Measurements from ENCODE around the gene TMEM151B. TPM values are rescaled to one million over a fixed set of nuclear protein-coding genes. Genes with fewer than 3 reads are reported as not detected.

Gene TMEM151B
- total and polyA plus RNA-seq, 2 of the 13 experiments (the other 11 are each of a cell fraction or from before 2014, with no cell fraction given) = not detected

DNA sequence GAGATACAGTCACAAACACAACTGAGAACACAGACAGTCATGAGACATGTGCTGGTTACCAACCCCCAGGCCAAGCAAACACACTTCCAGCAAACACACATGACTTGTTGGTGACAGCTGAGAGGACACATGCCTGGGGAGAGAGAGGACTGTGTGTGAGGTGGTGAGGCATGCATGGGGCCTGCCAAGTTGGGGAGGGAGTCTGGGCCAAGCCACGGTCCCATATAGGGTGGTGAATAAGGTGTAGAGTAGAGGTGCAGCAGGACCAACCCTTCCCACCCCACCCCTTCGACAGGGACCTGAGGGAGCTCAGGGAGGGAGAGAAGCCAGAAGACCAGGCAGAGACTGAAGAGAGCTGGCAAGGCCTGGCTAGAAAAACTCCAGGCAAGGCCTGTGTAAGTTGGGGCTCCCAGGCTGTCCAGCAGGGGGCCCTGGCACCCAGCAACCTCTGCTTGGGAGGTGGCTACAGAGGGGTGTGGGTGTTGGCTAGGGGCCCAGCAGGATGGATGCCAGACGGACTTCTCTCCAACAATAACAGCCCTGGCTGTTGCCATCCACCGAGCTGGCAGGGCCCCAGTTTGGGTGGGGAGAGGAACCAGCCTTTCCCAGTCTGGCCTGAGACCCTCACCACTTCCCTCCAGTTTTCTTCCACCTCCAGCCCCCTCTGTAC is 48.8 kb upstream of the TMEM151B start (continued):
- 0 out of 2 replicates have a peak, but pooled peaks have one; percentile 40 for TF ChIP-seq ZFP1 (CRISPR knock-in tag; IDR thresholded peaks at IDR 0.05)
- TF ChIP-seq, protein P1, sequence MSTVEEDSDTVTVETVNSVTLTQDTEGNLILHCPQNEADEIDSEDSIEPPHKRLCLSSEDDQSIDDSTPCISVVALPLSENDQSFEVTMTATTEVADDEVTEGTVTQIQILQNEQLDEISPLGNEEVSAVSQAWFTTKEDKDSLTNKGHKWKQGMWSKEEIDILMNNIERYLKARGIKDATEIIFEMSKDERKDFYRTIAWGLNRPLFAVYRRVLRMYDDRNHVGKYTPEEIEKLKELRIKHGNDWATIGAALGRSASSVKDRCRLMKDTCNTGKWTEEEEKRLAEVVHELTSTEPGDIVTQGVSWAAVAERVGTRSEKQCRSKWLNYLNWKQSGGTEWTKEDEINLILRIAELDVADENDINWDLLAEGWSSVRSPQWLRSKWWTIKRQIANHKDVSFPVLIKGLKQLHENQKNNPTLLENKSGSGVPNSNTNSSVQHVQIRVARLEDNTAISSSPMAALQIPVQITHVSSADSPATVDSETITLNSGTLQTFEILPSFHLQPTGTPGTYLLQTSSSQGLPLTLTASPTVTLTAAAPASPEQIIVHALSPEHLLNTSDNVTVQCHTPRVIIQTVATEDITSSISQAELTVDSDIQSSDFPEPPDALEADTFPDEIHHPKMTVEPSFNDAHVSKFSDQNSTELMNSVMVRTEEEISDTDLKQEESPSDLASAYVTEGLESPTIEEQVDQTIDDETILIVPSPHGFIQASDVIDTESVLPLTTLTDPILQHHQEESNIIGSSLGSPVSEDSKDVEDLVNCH (CRISPR knock-in tag; IDR thresholded peaks at IDR 0.05) = 0 out of 2 replicates have a peak, but pooled peaks have one; percentile 15
- no peak for TF ChIP-seq CBX1 (IDR thresholded peaks at IDR 0.05; ENCODE audit: low read depth)
- no peak for TF ChIP-seq ATAD3A (CRISPR knock-in tag; IDR thresholded peaks at IDR 0.05)
- TF ChIP-seq KLF12 (CRISPR knock-in tag; IDR thresholded peaks at IDR 0.05; ENCODE audit: borderline replicate concordance) = peak; percentile 55; the same call in 1 of the 2 replicates
- TF ChIP-seq SAP130 (CRISPR knock-in tag; IDR thresholded peaks at IDR 0.05; ENCODE audit: low read depth) = peak; percentile 75
- TF ChIP-seq, protein P2, sequence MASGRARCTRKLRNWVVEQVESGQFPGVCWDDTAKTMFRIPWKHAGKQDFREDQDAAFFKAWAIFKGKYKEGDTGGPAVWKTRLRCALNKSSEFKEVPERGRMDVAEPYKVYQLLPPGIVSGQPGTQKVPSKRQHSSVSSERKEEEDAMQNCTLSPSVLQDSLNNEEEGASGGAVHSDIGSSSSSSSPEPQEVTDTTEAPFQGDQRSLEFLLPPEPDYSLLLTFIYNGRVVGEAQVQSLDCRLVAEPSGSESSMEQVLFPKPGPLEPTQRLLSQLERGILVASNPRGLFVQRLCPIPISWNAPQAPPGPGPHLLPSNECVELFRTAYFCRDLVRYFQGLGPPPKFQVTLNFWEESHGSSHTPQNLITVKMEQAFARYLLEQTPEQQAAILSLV (CRISPR knock-in tag; IDR thresholded peaks at IDR 0.05; ENCODE audit: borderline replicate concordance) = no peak
- TF ChIP-seq TCF12 (IDR thresholded peaks at IDR 0.05) = no peak
- TF ChIP-seq TCF12 (CRISPR knock-in tag; IDR thresholded peaks at IDR 0.05) = no peak
- no peak for TF ChIP-seq ZNF703 (CRISPR knock-in tag; IDR thresholded peaks at IDR 0.05; ENCODE audit: borderline replicate concordance)
- TF ChIP-seq ZNF570 (CRISPR knock-in tag; IDR thresholded peaks at IDR 0.05; ENCODE audit: borderline replicate concordance) = no peak

All from HepG2 (cell line).